Stimulated activated CD8-positive, alpha-beta memory T cell treated with anti-CD3 and anti-CD28 coated beads, Interleukin-15, amount 100 ng/mL, for 1 hour (primary cell): ENCODE measurements around the gene TYMP.
"Not testable (repeated sequence)": the region's sequence is repeated elsewhere in the genome, so short reads cannot be mapped to it uniquely, and the experiment has no call there.

Source experiments
- DNase-seq: peaks from one replicate; pipeline ENCODE4 v3.0.0-alpha.2; 2020; ENCODE audit warnings: low read depth

TYMP gene

DNA sequence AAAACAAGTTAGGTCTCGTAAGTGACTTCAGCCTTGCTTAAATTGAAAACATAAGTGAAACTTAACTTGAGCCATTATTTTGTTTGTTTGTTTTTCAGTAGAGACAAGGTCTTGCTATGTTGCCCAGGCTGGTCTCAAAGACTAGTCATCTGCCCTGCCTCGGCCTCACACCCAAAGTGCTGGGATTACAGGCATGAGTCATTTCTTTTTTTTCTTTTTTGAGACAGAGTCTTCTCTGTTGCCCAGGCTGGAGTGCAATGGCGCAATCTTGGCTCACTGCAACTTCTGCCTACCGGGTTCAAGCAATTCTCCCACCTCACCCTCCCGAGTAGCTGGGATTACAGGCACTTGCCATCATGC, 11.8 kb upstream of the TYMP start:
- not testable (repeated sequence) for DNase-seq

DNA sequence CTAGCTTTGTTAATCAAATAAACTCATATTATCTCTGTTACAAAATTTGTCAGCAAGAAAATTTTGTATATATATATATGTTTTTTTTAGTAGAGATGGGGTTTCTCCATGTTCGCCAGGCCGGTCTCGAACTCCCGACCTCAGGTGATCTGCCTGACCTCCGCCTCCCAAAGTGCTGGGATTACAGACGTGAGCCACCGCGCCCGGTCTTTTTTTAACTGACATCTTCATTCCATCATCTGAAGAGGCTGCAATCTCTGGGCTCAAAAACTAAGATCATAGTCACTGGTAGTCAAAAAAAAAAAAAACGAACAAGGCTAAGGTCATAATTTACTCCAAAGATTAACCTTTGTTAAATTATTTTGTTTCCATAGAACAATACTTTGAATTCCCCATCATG, 10.6 kb upstream of the TYMP start:
- no peak for DNase-seq

DNA sequence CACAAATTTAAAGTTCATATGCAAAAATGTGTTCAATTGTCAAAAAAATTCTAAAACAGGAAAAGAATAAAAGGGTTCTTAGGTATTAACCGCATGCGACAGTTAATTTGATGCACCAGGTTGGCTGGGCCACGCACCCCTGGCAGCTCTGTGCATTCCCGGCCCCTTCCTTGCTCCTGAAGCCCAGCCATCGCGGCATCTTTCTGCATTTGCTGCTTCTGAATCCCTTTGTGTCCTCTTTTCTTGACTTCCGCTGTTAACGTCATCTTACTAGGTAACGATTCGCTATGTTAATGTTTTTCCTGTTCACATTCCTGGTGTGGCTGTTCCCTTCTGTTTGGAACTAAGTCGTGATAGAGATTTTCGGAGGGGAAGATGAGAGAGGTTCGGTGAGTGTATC, 8.0 kb upstream of the TYMP start:
- no peak for DNase-seq

DNA sequence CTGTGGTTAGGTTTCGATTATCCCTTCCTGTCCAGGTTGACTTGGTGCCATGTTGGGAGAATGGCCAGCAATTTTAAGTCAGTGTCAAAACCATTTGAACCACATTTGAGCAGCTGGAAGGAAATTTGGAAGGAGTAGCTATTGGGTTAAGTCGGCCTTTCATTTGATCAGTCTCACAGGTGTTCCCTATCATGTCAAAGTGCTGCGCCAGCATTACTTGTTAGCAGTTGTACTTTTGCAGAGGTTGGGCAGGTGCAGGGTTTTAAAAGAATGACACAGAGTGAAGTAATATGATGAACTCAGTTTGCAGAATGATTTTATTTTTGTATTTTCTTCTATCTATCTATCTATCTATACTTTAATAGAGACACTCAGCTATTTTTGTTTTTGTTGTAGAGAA, 6.4 kb upstream of the TYMP start:
- DNase-seq: no peak

DNA sequence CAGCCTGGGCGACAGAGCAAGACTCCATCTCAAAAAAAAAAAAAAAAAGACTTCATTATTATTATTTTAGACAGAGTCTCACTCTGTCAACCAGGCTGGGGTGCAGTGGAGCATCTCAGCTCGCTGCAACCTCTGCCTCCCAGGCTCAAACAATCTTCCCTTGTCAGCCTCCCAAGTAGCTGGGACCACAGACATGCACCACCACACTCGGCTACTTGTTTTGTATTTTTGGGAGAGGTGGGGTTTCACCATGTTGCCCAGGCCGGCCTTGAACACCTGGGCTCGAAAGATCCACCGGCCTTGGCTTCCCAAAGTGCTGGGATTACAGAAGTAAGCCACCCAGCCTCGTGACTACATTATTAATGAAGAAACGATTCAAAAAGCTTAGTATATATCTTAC, 5.3 kb upstream of the TYMP start:
- no peak for DNase-seq

DNA sequence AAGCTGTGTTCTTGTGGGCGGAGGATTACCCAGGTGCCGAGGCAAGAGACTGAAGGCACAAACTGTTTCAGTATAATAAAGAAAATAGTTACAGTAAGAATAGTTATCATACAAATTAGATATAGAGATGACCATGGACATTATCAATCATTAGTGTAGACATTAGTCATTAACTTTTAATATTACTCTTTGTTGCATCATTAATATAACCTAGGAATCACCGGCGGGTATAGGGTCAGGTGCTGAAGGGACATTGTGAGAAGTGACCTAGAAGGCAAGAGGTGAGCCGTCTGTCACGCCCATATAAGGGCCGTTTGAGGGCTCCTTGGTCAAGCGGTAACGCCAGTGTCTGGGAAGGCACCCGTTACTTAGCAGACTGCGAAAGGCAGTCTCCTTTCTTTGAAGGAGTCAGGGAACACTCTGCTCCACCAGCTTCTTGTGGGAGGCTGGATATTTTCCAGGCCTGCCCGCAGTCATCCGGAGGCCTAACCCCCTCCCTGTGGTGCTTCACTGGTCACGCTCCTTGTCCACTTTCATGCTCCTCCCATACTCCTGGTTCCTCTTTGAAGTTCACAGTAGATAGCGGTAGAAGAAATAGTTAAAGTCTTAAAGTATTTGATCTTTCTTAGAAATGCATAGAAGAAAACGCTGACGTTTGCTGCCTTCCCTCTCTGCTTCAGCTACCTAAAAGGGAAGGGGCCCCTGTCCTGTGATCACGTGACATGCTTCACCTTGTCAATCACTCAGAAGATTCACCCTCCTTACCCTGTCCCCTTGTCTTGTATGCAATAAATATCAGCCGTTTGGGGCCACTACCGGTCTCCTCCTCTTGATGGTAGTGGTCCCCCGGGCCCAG, 4.3 kb upstream of the TYMP start:
- DNase-seq: not testable (repeated sequence)

DNA sequence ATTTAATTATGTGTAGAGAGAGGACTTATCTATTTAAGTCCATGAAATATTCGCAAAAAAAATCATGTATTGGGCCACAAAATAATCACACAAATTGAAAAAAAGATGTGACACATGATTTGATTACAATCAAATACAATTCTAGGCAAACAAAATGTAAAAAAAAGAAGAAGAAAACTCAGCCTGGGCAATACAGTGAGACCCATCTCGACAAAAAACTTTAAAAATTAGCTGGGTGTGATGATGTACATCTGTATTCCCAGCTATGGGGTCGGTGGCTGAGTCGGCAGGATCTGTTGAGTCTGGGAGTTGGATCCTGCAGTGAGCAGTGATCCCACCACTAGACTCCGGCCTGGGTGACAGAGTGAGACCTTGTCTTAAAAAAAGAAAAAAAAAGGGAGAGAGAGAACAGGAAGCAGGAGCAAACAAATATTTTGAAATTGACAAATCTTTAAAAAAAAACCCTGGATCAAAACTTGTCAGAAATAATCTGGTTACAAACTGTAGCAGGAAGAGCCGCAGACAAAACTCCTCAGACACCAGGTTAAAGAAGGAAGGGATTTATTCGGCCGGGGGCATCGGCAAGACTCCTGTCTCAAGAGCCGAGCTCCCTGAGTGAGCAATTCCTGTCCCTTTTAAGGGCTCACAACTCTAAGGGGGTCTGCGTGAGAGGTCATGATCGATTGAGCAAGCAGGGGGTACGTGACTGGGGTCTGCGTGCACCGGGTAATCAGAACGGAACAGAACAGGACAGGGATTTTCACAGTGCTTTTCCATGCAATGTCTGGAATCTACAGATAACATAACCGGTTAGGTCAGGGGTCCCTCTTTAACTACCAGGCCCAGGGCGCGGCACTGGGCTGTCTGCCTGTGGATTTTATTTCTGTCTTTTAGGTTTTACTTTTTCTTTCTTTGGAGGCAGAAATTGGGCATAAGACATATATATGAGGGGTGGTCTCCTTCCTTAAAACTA, 3.3 kb upstream of the TYMP start:
- no peak for DNase-seq

DNA sequence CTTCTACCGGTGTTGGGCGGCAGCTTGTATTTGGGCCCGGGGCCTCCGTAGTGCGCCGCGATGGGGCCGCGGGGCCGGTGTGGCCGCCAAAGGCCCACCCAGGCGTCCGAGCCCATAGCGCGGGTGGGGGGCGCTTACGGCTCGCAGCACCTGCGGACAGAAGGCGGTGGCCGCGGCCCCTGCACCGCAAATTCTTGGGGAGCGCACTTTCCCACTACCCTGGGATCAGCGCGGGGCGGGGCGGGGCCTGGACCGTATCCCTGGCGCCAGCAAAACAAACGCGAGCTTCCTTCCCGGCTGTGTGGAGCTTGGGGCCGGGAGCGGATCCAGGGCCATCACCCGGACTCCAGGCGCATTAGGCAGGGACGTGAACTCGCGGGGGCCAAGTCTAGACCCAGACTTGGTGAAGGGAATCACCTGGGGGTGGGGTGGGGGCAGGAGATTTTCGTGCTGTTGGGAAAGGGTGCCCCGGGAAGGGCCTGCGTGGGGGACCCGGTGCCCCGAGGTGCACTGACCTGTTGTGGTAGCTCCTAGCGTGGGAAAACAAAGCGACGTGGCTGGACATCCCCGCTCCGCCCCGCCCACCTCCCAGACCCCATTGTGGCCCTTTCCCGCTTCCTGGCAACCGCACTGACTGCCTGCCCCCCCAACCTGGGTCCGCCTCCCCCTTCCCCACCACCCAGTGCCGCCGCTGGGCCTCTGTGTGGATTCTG, 2.3 kb upstream of the TYMP start:
- DNase-seq: no peak

DNA sequence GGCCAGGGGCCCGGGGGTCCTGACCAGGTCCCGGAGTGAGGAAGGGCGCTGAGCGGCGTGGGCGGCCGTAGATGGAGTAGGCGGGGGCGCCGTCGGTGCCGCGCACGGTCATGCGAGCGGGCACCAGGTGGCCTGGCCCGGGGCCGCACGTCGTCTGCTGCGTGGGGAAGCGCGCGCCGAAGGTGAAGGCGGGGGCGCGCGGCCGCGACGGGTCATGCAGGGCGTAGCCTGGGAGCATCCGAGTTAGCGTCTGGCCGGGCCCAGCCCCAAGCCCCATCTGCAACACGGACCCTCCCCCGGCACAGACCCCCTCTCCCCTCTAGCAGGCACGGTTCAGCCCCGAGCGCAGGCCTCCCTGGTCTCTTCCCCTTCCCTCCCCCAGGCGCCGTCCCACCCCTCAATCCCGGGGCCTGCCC, 1.7 kb upstream of the TYMP start:
- DNase-seq: peak; percentile 40

DNA sequence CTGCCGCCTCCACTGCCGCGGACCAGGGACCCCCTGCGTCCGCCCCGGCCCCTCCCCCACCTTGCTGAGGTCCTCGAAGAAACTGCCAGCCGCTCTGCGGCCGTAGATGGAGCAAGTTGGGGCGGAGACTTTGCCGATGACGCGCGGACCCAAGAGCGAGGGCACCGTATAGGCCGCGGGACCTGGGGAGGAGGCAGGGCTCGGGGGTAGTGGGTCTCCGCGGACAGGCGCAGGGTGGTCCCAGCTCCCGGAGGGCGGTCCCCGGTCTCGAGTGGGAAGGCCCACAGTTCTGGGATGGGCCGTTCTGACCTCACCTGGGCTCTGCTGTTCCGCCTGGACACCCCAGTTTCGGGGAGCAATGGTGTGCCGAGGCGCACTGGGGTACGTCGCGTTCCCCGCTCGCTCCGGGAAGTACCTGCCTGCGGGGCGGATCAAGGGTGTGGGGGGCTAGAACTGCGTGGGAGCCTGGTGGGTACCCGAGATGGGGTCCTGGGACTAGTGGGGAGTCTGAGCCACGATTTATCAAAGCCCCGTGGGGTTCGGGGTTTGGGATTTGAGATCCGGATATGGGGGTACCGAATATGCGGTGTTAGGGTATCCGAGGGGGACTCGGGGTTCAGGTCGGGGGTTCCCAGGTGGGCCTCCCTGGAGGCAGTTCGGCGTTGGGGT, 1.2 kb upstream of the TYMP start:
- peak; percentile 68 for DNase-seq

DNA sequence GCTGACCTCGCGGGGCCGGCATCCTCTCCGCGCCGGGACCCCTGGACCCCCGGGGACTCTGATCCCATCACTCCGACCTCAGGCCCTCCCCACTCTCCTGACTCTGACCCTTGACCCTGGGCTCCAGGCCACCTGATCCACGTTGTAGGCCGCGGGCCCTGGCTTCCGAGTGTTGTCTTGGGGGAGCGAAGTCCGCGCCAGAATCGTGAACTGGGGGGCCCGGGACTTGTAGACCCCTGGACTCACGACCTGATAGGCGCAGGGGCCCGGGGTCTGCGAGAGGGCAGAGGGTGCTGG, 716 bp upstream of the TYMP start:
- no peak for DNase-seq

DNA sequence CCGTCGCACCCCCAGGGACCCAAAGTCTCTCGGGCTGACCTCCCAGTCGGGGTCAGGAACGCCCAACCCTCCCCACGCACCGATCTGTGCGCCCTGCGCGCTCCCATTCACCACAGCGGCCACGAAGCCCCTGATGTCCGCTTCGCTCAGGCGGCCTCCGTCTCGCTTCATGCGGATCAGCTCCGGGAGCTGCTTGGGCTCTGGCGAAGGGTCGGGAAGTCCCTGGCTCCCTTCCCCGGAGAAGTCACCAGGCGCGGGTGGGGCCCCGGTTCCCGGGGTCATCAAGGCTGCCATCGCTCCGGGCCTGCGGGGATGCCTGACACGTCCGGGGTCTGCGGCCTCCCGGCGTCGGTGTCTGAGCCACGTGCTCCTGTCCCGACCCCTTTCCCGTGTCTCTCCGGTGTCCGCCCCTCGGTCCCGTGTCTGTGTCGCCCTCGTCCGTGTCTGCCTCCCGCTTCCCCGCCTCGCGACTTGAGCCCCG, 356 bp downstream of the TYMP start:
- no peak for DNase-seq

DNA sequence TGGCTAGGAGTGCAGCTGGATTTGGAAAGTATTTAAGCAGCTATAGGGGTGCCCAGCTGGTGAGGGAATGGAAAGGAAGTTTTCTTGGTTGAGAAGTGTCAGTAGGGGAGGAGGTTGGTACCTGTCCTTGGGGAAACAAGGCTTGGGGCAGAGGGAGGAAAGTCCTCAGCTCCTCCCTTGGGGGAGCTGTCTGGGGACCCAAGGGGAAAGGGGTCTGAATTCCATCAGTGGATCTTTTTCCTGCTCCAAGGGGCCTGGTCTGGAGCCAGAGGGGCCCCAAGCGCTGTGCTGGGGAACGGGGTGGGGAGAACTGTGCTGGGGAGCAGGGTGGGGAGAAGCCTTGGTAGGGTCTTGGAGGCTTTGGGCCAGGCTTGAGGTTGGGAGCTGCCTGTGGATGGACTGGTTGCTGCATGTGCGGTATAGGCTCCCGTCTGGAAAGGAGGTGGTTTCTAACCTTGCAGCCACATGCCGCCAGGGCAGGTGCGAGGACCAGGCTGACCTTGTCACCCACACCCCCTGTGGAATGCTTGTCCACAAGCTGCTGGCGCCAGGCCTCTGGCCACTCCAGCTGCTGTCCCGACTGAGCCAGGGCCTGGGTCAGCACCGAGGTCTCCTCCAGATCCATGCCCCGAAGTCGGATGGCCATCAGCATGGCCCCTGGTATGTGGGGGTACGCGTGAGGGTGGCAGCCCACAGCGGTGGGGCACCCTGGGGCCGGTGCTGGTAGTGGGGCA, 963 bp downstream of the TYMP start:
- DNase-seq: no peak

DNA sequence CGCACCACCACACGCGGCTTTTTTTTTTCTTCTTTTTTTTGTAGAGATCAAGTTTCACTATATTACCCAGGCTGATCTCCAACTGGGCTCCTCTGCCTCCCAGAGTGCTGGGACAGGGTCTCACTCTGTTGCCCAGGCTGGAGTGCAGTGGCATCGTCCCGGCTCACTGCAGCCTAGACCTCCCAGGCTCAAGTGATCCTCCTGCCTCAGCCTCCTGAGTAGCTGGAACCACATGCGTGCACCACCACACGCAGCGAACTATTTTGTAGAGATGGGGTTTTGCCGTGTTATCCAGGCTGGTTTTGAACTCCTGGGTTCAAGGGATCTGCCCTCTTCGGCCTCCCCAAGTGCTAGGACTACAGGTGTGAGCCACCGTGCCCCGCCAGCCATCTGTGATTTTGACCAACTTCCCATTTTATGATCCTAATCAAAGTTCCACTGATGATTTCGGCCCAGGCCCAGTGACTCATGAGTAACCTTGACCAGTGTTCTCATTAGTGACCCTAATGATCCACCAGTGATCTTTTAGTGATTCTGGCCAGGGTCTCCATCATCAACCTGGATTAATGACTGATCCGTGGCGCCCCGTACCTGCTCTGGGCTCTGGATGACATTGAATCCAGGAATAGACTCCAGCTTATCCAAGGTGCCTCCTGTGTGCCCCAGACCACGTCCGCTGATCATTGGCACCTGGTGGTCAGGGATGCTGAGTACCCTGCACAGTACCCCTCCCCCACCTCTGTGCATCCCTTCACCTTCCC, 1.7 kb downstream of the TYMP start:
- no peak for DNase-seq

DNA sequence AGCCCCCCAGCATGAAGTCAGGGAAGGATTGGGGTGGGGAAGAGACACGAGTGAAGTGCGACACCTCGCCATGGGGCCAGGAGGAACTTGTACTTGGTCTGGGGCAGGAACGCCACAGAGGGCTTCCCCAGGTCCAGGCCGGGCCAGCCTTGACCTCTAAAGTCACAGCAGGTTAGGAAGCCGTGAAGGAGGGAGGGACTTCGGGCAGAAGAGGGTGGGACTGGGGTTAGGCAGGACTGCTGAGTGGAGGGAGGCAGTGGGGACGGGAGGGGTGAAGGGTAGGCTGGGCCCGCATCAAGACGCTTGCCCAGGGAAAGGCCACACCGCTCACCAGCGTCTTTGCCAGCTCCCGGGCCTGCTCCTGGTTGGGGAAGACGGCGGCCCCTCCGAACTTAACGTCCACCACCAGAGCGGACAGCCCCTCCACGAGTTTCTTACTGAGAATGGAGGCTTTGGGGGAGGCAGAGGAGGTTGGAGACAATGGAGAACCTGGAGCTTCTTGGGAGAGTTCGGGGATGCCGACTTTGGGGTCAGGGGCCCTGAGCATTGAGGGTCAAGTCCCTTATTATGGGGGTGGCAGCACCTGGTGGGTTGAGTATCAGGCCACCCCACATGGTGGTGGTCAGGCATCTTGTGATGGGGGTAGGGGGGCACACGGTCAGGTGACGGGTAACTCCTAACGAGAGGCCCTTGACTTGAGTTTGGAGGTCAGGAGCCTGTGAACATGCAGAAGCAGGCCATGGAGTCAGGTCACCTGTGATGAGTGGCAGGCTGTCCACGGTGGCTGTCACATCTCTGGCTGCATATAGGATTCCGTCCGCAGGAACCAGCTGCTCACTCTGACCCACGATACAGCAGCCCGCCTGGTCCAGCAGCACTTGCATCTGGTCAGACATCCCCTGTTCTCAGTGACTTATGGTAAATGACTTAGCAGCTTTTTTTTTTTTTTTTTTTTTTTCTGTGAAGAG, 2.7 kb downstream of the TYMP start:
- no peak for DNase-seq

DNA sequence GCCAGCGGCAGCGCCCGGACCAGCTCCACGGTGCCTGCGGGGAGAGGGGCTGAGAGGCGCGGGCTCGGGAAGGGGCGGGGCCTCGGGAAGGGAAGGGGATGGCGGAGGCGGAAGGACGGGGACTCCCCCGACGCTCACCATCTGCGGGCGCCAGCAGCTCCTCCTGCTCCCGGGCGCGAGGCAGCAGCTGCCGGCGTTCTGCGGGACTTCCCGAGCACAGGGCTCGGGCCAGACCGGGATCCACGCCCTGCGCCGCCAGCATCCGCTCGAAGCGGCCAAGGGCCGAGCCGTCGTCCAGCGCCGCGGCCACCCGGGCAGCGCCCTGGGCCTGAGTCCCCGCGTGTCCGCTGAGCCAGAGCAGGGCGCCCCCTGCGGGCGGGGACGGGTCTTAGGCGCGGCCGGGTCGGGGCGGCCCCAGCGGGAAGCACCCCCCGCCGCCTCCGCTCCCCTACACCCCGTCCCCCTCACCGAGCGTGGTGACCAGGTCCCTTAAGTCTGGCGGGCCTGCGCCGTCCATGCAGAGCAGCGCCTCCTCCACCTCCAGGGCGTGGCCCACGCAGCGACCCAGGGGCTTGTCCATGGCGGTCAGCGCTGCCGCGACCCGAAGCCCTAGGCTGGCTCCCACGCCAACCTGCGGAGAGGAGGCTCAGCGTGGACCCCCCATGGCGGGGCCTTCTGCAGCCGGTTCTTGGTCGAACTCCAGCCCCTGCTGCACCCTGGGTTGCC, 3.5 kb downstream of the TYMP start:
- peak; percentile 57 for DNase-seq

DNA sequence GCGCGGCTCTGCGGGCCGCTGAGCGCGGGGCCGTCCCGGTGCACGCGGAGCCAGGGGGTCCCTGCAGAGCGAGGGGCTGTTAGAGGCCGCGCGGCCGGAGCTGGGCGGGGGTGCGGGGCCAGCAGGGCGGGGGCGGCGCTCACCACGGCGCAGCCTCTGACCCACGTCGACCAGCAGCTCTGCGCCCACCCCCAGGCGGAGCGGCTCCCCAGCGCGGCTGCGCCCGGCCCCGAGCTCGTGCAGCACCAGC, 4.0 kb downstream of the TYMP start:
- no peak for DNase-seq

DNA sequence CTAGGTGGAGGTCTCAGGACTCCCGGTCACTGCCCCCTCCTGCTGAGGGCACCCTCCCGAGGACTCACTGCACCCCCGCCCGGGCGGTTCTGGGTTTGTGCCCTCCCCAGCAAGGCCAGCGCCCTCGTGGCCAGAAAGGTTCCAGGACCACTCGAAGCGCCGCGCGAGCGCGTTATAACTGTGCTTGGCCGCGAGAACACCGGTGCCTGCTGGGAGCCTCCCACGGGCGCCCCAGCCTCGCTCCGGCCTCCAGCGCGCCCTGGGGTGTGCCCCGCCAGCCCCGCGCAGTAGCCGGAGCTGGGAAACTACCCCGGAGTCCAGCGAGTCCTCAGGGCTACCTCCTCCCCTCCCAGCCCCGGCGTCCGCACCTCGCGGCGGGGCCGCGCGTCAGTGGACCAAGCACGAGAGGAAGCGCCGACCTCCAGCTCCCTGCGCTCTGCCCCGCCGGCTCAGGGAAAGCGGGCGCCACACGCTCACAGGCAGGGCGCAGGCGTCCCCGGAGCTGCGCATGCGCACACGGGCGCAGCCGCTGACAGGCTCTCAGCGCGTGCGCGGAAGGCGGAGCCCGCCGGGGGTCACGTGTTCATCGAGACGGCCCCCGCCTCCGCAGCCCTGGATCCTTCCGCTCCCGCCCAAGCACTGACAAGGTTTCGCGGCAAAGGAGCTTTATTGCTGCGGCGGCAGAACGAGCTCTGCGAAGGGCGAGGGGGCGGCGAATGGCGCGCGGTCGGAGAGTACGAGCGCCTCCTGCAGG, 4.5 kb downstream of the TYMP start, which contains the start of gene SCO2:
TSS of gene SCO2 (minus strand) at position 495 of the 754 bp plus-strand sequence. CDS start 1,187 bp downstream, outside the sequence.
- peak; percentile 92 for DNase-seq
